GM18505 (cell line): Measurements from ENCODE around the gene SIRT7.

Experiments used
- ATAC-seq: cut with Tn5 transposase; IDR thresholded peaks from one replicate; pipeline ENCODE4 v1.9.1; 2021; ENCODE audit not compliant: unreplicated experiment
- POLR2A ChIP-seq: IDR thresholded peaks from 4 replicates; pipeline ENCODE4 v1.6.1; 2011; ENCODE audit warnings: borderline replicate concordance; ENCODE audit not compliant: insufficient read depth, insufficient read length; ENCODE audit errors: extremely low read depth

SIRT7 gene

DNA sequence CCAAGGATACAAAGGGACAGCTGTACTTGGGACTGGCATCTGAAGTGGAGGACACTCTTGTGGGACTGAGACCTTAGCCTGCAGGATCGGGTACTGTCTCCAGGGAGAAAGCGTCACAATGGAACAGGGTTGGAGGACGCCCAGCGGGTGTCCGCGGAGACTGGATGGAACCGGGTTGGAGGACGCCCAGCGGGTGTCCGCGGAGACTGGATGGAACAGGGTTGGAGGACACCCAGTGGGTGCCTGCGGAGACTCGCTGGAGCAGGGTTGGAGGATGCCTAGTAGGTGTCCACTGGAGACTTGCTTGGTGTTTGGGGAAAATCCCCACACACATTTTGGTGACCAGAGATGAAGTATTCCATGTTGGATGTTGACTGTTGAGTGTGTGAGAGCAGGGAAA is 29.2 kb upstream of the SIRT7 start, which contains the start of gene MYADML2:
Gene MYADML2 (minus strand): TSS at position 45 of the 400 bp plus-strand sequence. CDS start 5,492 bp downstream, outside the sequence.
- ATAC-seq = no peak
- no peak for TF ChIP-seq POLR2A

DNA sequence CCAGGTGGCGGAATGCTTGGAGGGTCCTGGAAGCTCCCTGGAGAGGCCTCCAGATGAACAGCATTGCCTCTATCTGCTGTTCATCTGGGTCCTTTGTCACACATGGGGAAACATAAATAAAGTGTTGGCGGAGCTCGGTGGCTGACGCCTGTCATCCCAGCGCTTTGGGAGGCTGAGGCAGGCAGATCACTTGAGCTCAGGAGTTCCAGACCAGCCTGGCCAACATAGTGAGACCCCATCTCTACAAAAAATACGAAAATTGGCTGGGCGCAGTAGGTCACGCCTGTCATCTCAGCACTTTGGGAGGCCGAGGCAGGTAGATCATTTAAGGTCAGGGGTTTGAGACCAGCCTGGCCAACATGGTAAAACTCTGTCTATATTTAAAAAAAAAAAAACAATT is 26.9 kb upstream of the SIRT7 start:
- ATAC-seq = no peak

DNA sequence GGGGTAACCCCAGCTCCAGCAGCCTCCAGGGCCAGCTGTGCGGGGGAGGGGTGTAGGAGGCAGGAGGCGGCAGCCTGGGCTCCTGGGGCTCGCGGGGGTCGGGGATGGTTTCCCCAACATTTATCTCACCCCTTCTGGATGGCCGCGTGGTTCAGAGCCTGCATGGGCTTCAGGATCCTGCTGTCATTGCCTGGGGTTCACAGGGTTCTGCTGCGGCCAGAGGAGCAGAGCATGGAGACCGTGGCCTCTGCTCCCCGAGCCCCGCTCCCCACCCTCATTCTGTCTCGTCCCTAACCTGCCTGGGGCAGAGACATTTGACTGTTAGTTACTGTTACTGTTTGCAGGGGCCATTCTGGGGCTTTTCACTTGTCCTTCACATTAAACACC is 24.2 kb upstream of the SIRT7 start:
- no peak for TF ChIP-seq POLR2A
- no peak for ATAC-seq

More for the DNA sequence above, 26.9 kb upstream of the SIRT7 start:
- no peak for TF ChIP-seq POLR2A

DNA sequence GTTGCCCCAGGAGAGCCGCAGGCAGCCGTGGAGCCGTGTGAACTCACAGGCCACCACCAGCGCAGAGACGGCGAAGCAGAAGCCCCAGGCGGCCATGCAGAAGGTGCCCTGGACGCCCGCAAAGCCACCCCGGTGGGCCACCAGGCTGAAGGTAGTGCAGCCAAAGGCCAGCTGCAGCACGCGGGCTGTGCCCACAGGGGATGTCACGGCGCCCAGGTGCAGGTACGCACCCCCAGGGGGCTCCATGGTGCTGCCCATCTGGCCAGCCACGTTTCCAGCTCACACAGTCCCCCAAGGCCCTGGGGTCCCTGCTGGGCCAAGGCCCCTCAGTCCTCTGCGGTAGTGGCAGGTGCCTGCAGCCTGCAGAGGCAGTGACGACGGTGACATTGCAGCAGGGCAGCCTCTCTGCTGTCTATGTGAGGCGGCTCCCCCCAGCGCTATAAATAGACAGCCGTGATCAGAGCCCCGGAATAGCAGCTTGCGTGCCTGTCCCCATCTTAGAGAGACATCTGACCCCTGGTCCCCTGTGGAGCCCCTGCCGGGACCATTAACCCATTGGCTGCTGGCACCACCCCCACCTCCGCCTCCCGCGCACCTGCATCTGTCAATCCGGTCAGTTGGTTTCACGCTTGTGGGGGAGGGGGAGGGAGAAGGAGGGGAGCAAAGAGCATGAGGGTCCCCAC is 23.6 kb upstream of the SIRT7 start:
- no peak for TF ChIP-seq POLR2A
- ATAC-seq = no peak

DNA sequence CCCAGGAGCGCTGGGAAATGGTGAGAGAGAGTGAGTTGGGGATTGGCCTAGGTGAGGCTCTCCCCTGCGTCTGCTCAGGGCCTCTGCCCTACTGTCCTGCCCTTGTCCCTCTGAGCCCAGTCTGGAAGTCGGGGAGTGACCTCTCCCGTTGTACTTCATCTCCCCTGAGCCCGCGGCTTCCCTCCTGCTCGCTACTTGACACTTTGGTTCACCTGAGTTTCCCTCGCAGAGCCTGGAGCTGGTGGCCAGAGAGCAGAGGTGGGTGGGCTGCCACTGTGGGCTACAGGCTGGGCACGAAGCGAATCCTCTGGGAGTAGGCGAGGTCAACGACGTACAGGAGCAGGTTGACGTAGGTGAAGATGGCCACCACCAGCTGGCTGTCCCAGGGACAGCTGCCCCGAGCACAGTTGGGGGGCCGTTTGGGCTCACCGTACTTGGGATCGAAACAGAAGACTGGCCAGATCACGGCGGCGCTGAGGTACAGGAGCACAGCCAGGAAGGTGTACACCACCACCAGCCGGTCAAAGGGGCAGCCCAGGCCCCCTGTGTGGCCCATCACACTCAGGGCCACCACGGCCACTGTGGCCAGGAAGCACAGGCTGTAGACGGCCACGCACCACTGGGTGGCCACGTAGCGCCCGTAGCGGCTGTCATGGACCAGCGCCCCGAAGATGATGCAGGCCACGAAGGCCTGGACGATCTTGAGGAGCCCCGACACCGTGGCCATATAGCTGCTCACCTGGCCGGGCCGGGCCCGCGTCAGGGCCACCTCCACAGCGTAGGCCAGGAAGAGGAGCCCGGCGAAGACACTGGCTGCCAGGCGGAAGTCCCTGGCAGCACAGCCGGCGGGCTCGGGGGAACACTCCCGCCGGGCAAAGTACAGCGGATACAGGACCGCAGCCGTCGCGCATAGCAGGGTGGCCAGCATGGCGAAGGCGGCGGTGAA is 22.8 kb upstream of the SIRT7 start:
- no peak for ATAC-seq
- no peak for TF ChIP-seq POLR2A

DNA sequence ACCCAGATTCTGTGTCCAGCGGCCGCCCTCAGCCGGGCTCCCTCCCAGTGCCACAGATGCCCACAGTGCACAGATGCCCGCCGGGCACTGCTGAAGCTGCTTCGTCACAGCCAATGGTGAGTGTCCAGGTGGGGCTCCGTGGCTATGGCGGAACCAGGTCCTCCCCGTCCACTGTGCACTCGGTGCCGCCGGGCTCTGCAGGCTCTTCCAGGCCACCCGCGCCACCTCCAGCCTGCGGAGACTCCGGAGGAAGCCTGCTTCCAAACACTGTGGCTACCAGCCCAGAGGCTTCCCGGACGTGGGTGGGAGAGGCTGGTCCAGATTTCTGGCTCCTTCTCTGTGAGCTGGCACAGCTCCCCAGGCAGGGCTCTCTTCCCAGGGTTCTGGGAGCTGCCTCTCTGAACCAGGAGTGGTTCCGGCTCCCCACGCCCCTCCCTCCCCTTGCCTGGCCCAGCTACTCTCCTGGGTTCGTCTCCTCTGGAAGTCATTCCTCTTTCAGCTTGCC is 22.0 kb upstream of the SIRT7 start:
- ATAC-seq = no peak
- no peak for TF ChIP-seq POLR2A

DNA sequence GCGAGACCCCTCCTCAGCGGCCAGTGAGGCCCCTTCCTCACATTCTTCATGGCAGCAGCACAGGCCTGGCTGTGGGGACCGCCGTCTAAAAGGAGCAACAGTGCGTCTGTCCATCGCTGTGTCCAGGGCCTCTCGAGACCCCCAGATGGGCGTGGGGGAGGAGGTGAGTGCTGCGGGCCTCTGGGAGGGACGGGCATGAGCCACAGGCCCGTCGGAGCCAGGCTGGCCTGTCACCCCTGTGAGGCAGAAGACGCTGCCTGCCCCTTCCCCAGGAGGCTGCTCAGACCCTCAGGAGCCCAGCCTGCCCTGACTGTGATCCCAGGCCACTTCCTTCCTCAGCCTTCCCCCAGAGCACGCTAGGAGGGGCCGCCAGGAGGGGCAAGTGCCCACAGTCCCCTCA is 21.2 kb upstream of the SIRT7 start:
- TF ChIP-seq POLR2A = no peak
- ATAC-seq = no peak

DNA sequence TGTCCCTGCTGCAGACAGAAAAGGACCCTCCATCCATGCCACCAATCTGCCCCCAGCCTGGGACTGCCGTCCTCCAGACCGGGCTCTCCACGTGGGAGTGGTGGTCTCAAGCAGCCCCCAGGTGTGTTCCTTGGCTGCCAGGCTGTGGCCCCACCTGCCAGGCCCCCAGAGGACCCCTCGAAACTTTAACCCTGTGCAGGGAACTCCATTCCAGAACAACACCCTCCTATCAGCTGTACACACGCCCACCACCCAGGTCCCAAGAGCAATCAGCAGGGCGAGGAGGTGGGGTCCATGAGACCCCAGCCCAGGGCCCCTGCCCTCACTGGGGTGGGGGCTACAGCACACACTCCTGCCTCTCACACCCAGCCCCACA is 17.7 kb upstream of the SIRT7 start:
- no peak for TF ChIP-seq POLR2A
- no peak for ATAC-seq

DNA sequence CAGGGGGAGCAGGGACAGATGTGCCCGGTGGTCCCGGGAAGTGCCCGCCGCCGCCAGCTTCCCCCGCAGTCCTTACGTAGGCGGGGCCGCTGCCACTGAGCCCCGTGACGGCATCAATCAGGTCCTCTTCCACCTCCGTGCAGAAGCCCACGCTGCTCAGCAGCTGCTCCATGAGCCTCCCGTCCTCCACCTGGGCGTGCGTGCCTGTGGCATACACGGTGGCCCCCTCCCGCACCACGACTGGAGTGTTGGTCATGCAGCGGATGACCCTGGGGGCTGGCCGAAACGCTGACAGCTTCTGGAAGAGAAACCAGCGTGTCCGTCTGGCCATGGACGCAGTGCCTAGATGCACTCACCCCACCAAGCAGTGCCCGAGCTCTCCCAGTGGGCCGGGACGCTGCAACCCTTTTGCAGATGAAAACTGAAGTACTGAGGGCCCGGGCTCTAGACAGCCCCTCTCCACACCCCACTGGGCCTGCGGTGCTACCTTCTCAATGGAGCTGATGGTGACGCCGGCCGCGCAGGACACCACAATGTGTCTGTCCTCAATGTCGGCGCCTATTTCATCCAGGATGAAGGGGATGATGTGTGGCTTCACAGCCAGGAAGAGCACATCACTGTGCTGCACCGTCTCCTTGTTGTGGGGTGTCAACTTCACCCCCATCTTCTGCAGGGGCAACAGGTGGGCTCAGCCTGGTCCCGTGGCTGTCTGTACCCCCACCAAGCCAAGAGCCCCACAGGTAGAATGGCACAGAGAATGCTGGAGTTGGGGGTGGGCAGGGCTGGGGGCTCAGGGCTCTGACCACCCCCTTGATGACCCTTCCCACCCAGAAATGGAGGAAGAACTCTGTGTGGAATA is 17.1 kb upstream of the SIRT7 start:
- no peak for TF ChIP-seq POLR2A
- ATAC-seq = no peak

DNA sequence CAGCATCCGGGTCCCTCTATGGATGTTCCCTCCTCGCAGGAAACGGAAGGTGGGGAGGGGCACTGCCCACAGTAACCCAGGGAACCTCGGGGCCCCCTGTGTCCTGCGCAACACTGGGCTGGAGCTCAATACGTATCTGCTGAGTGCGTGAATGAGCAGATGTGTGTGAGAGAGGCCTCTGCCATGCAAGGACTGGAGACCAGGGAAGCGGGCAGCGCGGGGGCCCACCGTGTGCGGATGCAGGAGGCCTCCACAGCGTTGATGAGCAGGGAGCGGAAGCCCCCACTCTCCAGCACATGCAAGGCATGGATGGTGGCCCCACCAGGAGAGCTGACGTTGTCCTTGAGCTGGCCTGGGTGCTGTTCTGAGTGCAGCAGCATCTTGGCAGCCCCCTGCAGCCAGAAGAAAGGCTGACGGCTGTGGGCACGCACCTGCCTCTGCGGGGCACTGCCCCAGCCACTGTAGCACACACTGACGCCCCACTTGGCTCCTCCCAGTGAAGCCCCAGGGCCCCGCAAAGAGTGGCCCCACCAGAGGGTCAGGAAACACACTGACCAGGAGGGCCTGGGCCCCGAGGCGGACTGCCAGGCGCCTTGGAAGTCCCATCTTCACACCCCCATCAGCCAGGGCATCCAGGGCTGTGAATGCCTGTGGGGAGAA is 16.3 kb upstream of the SIRT7 start:
- ATAC-seq = no peak
- TF ChIP-seq POLR2A = no peak

DNA sequence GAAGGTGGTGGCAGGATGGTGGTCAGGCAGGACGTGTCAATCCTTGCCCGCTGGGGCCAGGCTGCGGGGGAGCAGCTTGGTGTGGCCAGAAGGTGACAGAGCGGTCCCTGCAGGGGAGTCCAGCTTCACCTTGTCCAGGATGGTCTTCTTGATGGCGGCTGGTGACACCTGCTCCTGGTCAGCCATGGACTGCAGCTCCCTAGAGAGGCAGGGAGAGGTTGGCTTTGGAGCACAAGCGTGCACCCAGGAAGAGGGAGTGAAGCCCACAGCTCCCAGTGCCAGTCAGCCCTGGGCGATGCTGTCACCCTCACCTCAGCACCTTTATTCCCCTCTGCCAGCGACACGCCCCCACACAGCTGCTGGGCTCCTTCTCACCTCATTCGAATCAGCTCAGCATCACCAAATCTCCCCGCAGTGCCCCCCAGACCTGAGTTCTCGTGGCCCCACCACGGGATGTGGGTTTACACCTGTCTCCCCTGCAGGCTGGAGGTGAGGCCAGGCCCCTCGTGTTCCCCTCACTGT is 15.3 kb upstream of the SIRT7 start:
- ATAC-seq = no peak
- TF ChIP-seq POLR2A = no peak

DNA sequence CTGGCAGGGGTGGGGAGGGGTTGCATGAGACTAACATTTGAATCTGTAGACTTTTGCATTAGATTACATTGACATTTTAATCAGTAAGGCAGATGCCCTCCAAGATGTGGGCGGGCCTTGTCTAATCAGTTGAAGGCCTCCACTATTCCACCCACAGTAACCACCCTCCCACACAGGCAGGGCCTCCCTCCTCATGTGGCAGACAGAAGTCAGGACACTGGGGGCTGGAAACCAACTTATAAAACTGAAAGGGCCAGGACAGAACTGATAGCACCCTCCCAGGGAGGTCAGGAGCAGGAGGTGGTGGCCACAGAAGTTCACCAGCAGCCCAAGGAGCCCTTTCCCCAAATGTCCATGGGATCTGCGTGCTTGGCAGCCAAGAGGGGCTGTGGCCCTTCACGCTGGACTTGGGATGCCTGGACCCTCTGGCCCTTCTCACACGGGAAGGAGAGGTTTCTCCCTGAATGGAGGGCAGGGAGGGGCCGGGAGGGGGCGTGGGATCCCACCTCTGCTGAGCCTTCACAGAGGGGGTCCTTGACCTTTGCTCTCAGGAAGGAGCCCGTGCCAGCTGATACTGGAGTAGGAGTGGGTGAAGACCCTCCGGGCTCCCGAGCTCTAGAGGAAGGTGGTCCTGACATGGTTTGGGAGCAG is 14.5 kb upstream of the SIRT7 start:
- no peak for ATAC-seq
- no peak for TF ChIP-seq POLR2A
